Mesendoderm (in vitro differentiated cells): ENCODE results near the gene PAK5.

Experiments
- DNase-seq: peaks from one replicate; pipeline ENCODE4 v3.0.0; 2013
- H2AK5ac ChIP-seq: 2 replicates; pipeline ENCODE4 v1.6.1; 2013; ENCODE audit warnings: low read length, inconsistent platforms
- H2BK120ac ChIP-seq: 2 replicates; pipeline ENCODE4 v1.6.1; 2013; ENCODE audit warnings: low read depth, mild to moderate bottlenecking, low read length, moderate library complexity, mixed read lengths
- H2BK15ac ChIP-seq: replicated peaks from 2 replicates; pipeline ENCODE4 v1.6.1; 2013; ENCODE audit warnings: low read depth, mild to moderate bottlenecking, moderate library complexity
- H2BK5ac ChIP-seq: 2 replicates; pipeline ENCODE4 v1.6.1; 2013; ENCODE audit warnings: low read length, inconsistent platforms
- H3K18ac ChIP-seq: 2 replicates; pipeline ENCODE4 v1.6.1; 2013; ENCODE audit warnings: mild to moderate bottlenecking, low read length, mixed read lengths
- H3K23ac ChIP-seq: one replicate; pipeline ENCODE4 v1.6.1; 2013; ENCODE audit warnings: low read length
- H3K27ac ChIP-seq: 2 replicates; pipeline ENCODE4 v1.5.1; 2013; ENCODE audit warnings: low read depth, mild to moderate bottlenecking, inconsistent platforms, low read length, moderate library complexity
- H3K27me3 ChIP-seq: 2 replicates; pipeline ENCODE4 v1.6.1; 2013; ENCODE audit warnings: low read length, control low read depth, mild to moderate bottlenecking, inconsistent platforms; ENCODE audit not compliant: insufficient read depth, poor library complexity
- H3K36me3 ChIP-seq: 2 replicates; pipeline ENCODE4 v1.6.1; 2013; ENCODE audit warnings: low read length, inconsistent platforms; ENCODE audit not compliant: control insufficient read depth, insufficient read depth
- H3K4ac ChIP-seq: one replicate; pipeline ENCODE4 v1.6.1; 2013; ENCODE audit warnings: low read depth, mild to moderate bottlenecking, low read length, moderate library complexity
- H3K4me1 ChIP-seq: 2 replicates; pipeline ENCODE4 v1.6.1; 2013; ENCODE audit warnings: low read depth, low read length, inconsistent platforms; ENCODE audit not compliant: control insufficient read depth
- H3K4me2 ChIP-seq: 2 replicates; pipeline ENCODE4 v1.6.1; 2013; ENCODE audit warnings: low read length
- H3K4me3 ChIP-seq: 2 replicates; pipeline ENCODE4 v1.5.1; 2013; ENCODE audit warnings: mild to moderate bottlenecking, low read length
- H3K56ac ChIP-seq: one replicate; pipeline ENCODE4 v1.6.1; 2013; ENCODE audit warnings: low read length
- H3K79me1 ChIP-seq: 2 replicates; pipeline ENCODE4 v1.6.1; 2013; ENCODE audit warnings: low read length, inconsistent platforms
- H3K79me2 ChIP-seq: 2 replicates; pipeline ENCODE4 v1.6.1; 2013; ENCODE audit warnings: mild to moderate bottlenecking, low read length; ENCODE audit not compliant: control insufficient read depth, insufficient read depth
- H3K9ac ChIP-seq: 2 replicates; pipeline ENCODE4 v1.6.1; 2013; ENCODE audit warnings: low read length, inconsistent platforms
- H4K5ac ChIP-seq: one replicate; pipeline ENCODE4 v1.6.1; 2013; ENCODE audit warnings: low read length
- H4K8ac ChIP-seq: one replicate; pipeline ENCODE4 v1.6.1; 2013; ENCODE audit warnings: low read depth, mild to moderate bottlenecking, control low read depth, low read length, moderate library complexity
- WGBS: extraction: QIAGEN DNeasy Blood & Tissue Kit; methylation state at CpG from one replicate; pipeline ENCODE4 v1.1.7; 2013; ENCODE audit warnings: low lambda C conversion rate, missing lambda C conversion rate; ENCODE audit not compliant: insufficient coverage; ENCODE audit errors: extremely low coverage; 5-methylcytosine and 5-hydroxymethylcytosine counted together

The PAK5 gene

GRCh38 chr20:9710685-9711084 lies 128.2 kb downstream of the PAK5 start:
- Histone ChIP-seq H2BK120ac (no peak overlapping the region), H3K18ac (no peak overlapping the region)
- WGBS = no CpG with 5 or more reads among the region's 3 CpGs

GRCh38 chr20:9705722-9706476 lies 133.0 kb downstream of the PAK5 start:
- Histone ChIP-seq H3K4me3 (no peak overlapping the region), H2BK5ac (no peak overlapping the region), H3K79me1 (no peaks in the 10 kb centered on the region), H4K5ac (no peak overlapping the region), H3K4ac (no peak overlapping the region), H4K8ac (no peak overlapping the region), H3K79me2 (no peaks in the 10 kb centered on the region), H2BK120ac (no peak overlapping the region), H3K27ac (no peak overlapping the region), H2AK5ac (no peak overlapping the region), H3K23ac (no peak overlapping the region), H3K4me2 (no peak overlapping the region), H3K9ac (no peak overlapping the region), H2BK15ac (no peak overlapping the region), H3K27me3 (no peaks in the 10 kb centered on the region), H3K36me3 (no peaks in the 10 kb centered on the region), H3K18ac (no peak overlapping the region), H3K4me1 (no peaks in the 10 kb centered on the region), H3K56ac (no peak overlapping the region)
- DNase-seq = no peak
- no CpG with 5 or more reads among the region's 4 CpGs for WGBS

More at GRCh38 chr20:9710685-9711084, 128.2 kb downstream of the PAK5 start:
- H3K9ac ChIP-seq = no peak overlapping the region
- no peak overlapping the region for H3K23ac ChIP-seq
- no peak overlapping the region for H3K4me3 ChIP-seq
- no peak overlapping the region for H2BK5ac ChIP-seq
- H3K27me3 ChIP-seq = no peaks in the 10 kb centered on the region
- H3K36me3 ChIP-seq = no peaks in the 10 kb centered on the region
- no peaks in the 10 kb centered on the region for H3K79me1 ChIP-seq
- DNase-seq = no peak
- H3K79me2 ChIP-seq = no peaks in the 10 kb centered on the region
- H4K5ac ChIP-seq = no peak overlapping the region
- no peak overlapping the region for H2AK5ac ChIP-seq
- H3K4ac ChIP-seq = no peak overlapping the region
- no peak overlapping the region for H3K56ac ChIP-seq
- no peaks in the 10 kb centered on the region for H3K4me1 ChIP-seq
- no peak overlapping the region for H3K27ac ChIP-seq
- H2BK15ac ChIP-seq = no peak overlapping the region
- no peak overlapping the region for H3K4me2 ChIP-seq
- H4K8ac ChIP-seq = no peak overlapping the region

- Histone ChIP-seq H3K56ac (no peak overlapping the region), H3K4me1 (no peaks in the 10 kb centered on the region), H3K4me2 (no peak overlapping the region), H4K8ac (no peak overlapping the region), H2BK15ac (no peak overlapping the region), H2BK5ac (no peak overlapping the region), H3K4ac (no peak overlapping the region), H3K18ac (no peak overlapping the region), H3K79me1 (no peaks in the 10 kb centered on the region), H3K27me3 (no peaks in the 10 kb centered on the region), H3K23ac (no peak overlapping the region), H2AK5ac (no peak overlapping the region), H3K36me3 (no peaks in the 10 kb centered on the region), H3K9ac (no peak overlapping the region), H3K79me2 (no peaks in the 10 kb centered on the region), H4K5ac (no peak overlapping the region), H2BK120ac (no peak overlapping the region), H3K4me3 (no peak overlapping the region), H3K27ac (no peak overlapping the region)
- DNase-seq = peak; percentile 16
Observed at GRCh38 chr20:9699181-9699580, 139.7 kb downstream of the PAK5 start.

- Histone ChIP-seq H3K9ac (no peak overlapping the region), H3K56ac (no peak overlapping the region), H3K4ac (no peak overlapping the region), H3K27ac (peak overlapping the region; percentile 46), H3K36me3 (no peaks in the 10 kb centered on the region), H2BK5ac (no peak overlapping the region), H3K4me1 (peaks cover 14% of the 10 kb centered on the region), H3K27me3 (no peaks in the 10 kb centered on the region), H3K18ac (no peak overlapping the region), H2BK15ac (no peak overlapping the region), H4K8ac (no peak overlapping the region), H3K79me1 (no peaks in the 10 kb centered on the region), H2BK120ac (no peak overlapping the region), H3K23ac (no peak overlapping the region), H4K5ac (no peak overlapping the region), H3K4me3 (no peak overlapping the region), H3K4me2 (no peak overlapping the region), H2AK5ac (no peak overlapping the region), H3K79me2 (no peaks in the 10 kb centered on the region)
- no CpG with 5 or more reads among the region's 5 CpGs for WGBS
- peak; percentile 60 for DNase-seq
Observed at GRCh38 chr20:9689041-9689440, 149.8 kb downstream of the PAK5 start.

DNA sequence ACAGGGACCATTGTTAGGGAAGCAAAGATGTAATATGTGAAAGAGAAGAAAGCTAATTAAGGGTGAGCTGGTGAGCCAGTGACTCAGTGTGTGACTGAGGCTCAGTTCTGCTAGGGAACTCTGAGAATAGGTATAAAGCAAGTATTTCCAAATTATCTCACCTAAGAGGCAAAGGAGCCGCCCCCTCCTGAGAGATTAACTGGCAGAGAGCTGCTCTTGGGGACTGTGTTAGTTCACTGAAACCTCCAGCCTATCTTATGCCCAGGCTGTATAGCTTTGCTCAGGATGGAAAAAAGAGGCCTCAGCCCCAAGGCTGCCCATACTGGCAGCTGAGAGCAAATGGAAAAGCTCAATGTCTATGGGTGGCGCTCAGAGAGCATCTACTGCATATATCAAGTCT lies 152.0 kb downstream of the PAK5 start:
- no peak overlapping the region for H3K4ac ChIP-seq
- no peak overlapping the region for H3K4me3 ChIP-seq
- H3K23ac ChIP-seq = no peak overlapping the region
- H3K79me1 ChIP-seq = no peaks in the 10 kb centered on the region
- no peaks in the 10 kb centered on the region for H3K27me3 ChIP-seq
- no peak overlapping the region for H4K5ac ChIP-seq
- no peak overlapping the region for H3K4me2 ChIP-seq
- no peak overlapping the region for H3K9ac ChIP-seq
- no peak overlapping the region for H2BK120ac ChIP-seq
- no peak overlapping the region for H3K18ac ChIP-seq
- no peaks in the 10 kb centered on the region for H3K36me3 ChIP-seq
- DNase-seq = peak; percentile 45
- H2BK15ac ChIP-seq = no peak overlapping the region
- no peak overlapping the region for H2AK5ac ChIP-seq
- H3K56ac ChIP-seq = no peak overlapping the region
- no peaks in the 10 kb centered on the region for H3K79me2 ChIP-seq
- no peak overlapping the region for H3K27ac ChIP-seq
- no peak overlapping the region for H2BK5ac ChIP-seq
- WGBS = no CpG with 5 or more reads among the region's 2 CpGs
- peaks cover 14% of the 10 kb centered on the region for H3K4me1 ChIP-seq
- no peak overlapping the region for H4K8ac ChIP-seq

GRCh38 chr20:9686455-9686854 lies 152.4 kb downstream of the PAK5 start:
- H3K27ac ChIP-seq = no peak overlapping the region
- WGBS = no CpG with 5 or more reads among the region's 4 CpGs
- no peaks in the 10 kb centered on the region for H3K36me3 ChIP-seq
- no peak overlapping the region for H4K8ac ChIP-seq
- H3K27me3 ChIP-seq = no peaks in the 10 kb centered on the region
- H3K23ac ChIP-seq = no peak overlapping the region
- no peak overlapping the region for H3K18ac ChIP-seq
- no peak overlapping the region for H2BK120ac ChIP-seq
- no peak overlapping the region for H3K9ac ChIP-seq
- H3K79me2 ChIP-seq = no peaks in the 10 kb centered on the region
- no peaks in the 10 kb centered on the region for H3K79me1 ChIP-seq
- H3K56ac ChIP-seq = peak overlapping the region; percentile 12
- no peak overlapping the region for H2BK5ac ChIP-seq
- no peak overlapping the region for H3K4me3 ChIP-seq
- H4K5ac ChIP-seq = no peak overlapping the region
- no peak overlapping the region for H3K4me2 ChIP-seq
- H3K4ac ChIP-seq = no peak overlapping the region
- DNase-seq = no peak
- peaks cover 14% of the 10 kb centered on the region for H3K4me1 ChIP-seq
- no peak overlapping the region for H2AK5ac ChIP-seq
- no peak overlapping the region for H2BK15ac ChIP-seq
